ENCODE data around the gene USP16.

DNA sequence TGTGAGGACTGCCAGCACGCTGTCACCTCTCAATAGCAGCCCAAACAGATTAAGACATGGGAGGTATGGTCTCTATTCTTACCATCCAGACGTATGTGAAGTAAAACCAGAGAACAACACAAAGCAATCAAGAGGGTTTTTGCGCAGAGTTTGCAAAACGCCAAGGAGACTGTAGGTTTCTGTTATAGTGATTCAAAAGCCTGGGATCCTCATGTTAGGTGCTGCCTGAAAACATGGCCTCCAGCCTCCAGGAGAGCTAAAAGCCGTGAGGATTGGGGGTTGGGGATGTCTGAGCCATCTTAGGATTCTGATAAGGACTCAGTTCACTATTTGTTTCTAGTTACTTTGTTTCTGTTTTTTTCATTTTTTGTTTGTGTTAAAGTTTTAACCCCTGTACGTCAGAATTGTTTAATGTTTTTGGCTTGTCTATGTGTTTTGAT, 53.2 kb downstream of the USP16 start:
- TF ChIP-seq, protein P1, sequence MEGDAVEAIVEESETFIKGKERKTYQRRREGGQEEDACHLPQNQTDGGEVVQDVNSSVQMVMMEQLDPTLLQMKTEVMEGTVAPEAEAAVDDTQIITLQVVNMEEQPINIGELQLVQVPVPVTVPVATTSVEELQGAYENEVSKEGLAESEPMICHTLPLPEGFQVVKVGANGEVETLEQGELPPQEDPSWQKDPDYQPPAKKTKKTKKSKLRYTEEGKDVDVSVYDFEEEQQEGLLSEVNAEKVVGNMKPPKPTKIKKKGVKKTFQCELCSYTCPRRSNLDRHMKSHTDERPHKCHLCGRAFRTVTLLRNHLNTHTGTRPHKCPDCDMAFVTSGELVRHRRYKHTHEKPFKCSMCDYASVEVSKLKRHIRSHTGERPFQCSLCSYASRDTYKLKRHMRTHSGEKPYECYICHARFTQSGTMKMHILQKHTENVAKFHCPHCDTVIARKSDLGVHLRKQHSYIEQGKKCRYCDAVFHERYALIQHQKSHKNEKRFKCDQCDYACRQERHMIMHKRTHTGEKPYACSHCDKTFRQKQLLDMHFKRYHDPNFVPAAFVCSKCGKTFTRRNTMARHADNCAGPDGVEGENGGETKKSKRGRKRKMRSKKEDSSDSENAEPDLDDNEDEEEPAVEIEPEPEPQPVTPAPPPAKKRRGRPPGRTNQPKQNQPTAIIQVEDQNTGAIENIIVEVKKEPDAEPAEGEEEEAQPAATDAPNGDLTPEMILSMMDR (IDR thresholded peaks at IDR 0.05; ENCODE audit: low read length): no peak
- TF ChIP-seq EZH2phosphoT487 (IDR thresholded peaks at IDR 0.05; ENCODE audit: low read length) (no peak), EZH2 (optimal IDR thresholded peaks at IDR 0.05; ENCODE audit: low read depth, low read length) (no peak)

Measured in MM.1S (cell line).